HG02798 (cell line): ENCODE data around the gene BCS1L.
A peak's percentile ranks its signal among the peaks of the same experiment; 100 is the strongest.

Source experiments
- ATAC-seq: cut with Tn5 transposase; IDR thresholded peaks from one replicate; pipeline ENCODE4 v1.9.1; 2021; ENCODE audit warnings: mild to moderate bottlenecking; ENCODE audit not compliant: unreplicated experiment, poor library complexity

The BCS1L gene

DNA sequence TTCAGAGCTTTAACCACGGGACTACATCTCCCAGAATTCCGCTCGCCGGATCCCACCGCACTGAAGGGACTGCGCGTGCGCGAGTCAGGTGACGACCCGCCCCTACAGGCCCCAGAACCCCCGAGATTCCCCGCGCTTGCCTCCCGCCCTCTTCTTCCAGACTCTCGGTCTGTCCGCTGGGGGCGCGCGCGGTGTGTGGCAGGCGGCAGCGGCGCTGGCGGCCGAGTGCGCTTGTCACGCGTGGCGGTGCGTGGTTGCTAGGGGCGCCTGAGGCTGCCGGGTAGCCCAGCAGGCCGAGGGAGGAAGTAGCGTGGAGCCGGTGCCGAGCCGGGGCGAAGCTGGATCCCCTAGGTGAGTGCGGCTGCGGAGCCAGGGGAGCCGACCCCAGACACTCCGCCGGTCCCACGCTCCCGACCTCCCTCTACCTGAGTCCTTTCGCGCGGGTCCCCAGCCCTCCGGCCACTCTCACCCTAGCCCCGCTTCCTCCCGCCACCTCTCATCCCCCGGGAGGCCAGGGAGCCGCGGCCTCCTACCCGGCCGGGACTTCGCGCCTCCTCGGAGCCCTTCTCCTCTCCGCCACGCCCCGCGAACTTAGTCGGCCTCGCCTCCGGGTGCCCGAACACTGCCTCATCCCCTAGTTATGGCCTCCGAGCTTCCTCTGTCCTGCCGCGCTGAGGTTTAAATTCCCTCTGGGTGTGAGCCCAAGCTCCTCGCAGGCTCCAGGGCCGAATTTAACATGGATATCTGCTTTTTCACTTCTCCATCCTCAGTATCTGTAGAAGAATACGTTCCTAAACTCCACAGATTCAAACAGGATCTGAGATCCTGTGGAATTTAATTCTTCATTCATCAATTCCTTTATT, 51.4 kb downstream of the BCS1L start, which contains the start of gene TTLL4:
Gene TTLL4 (plus strand): TSS at position 149 of the 863 bp plus-strand sequence. CDS start 26,842 bp downstream, outside the sequence.
- ATAC-seq = peak; percentile 91

DNA sequence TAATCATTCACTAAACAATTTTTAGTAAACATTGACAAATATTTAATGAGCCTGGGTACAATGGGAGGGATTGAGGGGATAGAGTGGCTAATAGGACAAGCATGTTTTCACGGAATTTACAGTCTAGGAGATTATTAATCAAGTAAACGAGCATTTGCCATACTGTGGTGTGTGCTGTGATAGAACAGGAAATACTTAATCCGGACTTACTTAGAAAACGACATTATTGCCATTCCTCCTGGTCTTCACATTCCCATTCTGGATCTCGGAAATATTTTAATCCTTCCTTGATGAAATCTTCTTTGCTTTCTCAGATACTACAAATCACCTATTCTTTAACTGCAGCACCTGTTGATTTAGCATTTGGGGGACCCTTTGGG, 52.1 kb downstream of the BCS1L start:
- ATAC-seq = no peak
